GOT3 (cell line): ENCODE measurements around the gene SMAD4.
A peak's percentile ranks its signal among the peaks of the same experiment; 100 is the strongest.
"Not testable (repeated sequence)": the region's sequence is repeated elsewhere in the genome, so short reads cannot be mapped to it uniquely, and the experiment has no call there.

ENCODE experiments used
- DNase-seq: peaks from one replicate; lab custom pipeline; 2025; ENCODE audit warnings: mixed read lengths; lab: John Stamatoyannopoulos, UW

The SMAD4 gene

GRCh38 chr18:51070545-51070944, 40.5 kb downstream of the SMAD4 start:
- no peak for DNase-seq

- DNase-seq, result no peak
Measured at GRCh38 chr18:51072586-51073313, 42.7 kb downstream of the SMAD4 start.

GRCh38 chr18:51074605-51075004, 44.6 kb downstream of the SMAD4 start:
- DNase-seq, result no peak

GRCh38 chr18:51076503-51076902, 46.5 kb downstream of the SMAD4 start:
- DNase-seq, result no peak

- no peak for DNase-seq
Measured at GRCh38 chr18:51077217-51077616, 47.2 kb downstream of the SMAD4 start.

GRCh38 chr18:51078026-51078425, 48.0 kb downstream of the SMAD4 start:
- no peak for DNase-seq

GRCh38 chr18:51082571-51083267, 52.7 kb downstream of the SMAD4 start:
- no peak for DNase-seq

GRCh38 chr18:51083398-51083797, 53.4 kb downstream of the SMAD4 start:
- DNase-seq, result no peak

GRCh38 chr18:51088410-51088809, 58.4 kb downstream of the SMAD4 start:
- no peak for DNase-seq

GRCh38 chr18:51089691-51090090, 59.7 kb downstream of the SMAD4 start:
- no peak for DNase-seq

GRCh38 chr18:51091270-51091669, 61.3 kb downstream of the SMAD4 start:
- no peak for DNase-seq

- no peak for DNase-seq
Measured at GRCh38 chr18:51092117-51092516, 62.1 kb downstream of the SMAD4 start.

GRCh38 chr18:51092967-51093366, 63.0 kb downstream of the SMAD4 start:
- not testable (repeated sequence) for DNase-seq

GRCh38 chr18:51097021-51097822, 67.2 kb downstream of the SMAD4 start:
- no peak for DNase-seq

GRCh38 chr18:51098082-51098481, 68.1 kb downstream of the SMAD4 start:
- no peak for DNase-seq

- DNase-seq, result no peak
Measured at GRCh38 chr18:51098513-51098912, 68.5 kb downstream of the SMAD4 start.

GRCh38 chr18:51100385-51101120, 70.5 kb downstream of the SMAD4 start:
- no peak for DNase-seq

- no peak for DNase-seq
Measured at GRCh38 chr18:51107082-51107481, 77.1 kb downstream of the SMAD4 start.

GRCh38 chr18:51107598-51108305, 77.7 kb downstream of the SMAD4 start:
- DNase-seq, result no peak

GRCh38 chr18:51108330-51108729, 78.3 kb downstream of the SMAD4 start:
- no peak for DNase-seq

GRCh38 chr18:51110073-51110797, 80.2 kb downstream of the SMAD4 start:
- peak; percentile 4 for DNase-seq
